OCI-LY7 (cell line): ENCODE measurements around the gene HNRNPK.

Source experiments
- CTCF ChIP-seq: fragments of 200-600 bp; sonication (generic); conservative IDR thresholded peaks from 2 replicates; pipeline ENCODE4 v1.5.1; 2014; ENCODE audit warnings: mild to moderate bottlenecking, antibody characterized with exemption, low read length, moderate library complexity, mixed read lengths
- EZH2phosphoT487 ChIP-seq: fragments of 200-600 bp; sonication (generic); IDR thresholded peaks from 2 replicates; pipeline ENCODE4 v1.6.1; 2018; ENCODE audit warnings: low read depth, borderline replicate concordance, mild to moderate bottlenecking, mixed run types, antibody characterized with exemption, low read length, moderate library complexity, mixed read lengths

- TF ChIP-seq CTCF (no peak), EZH2phosphoT487 (no peak)
These were observed 16.1 kb upstream of the HNRNPK start for GRCh38 chr9:83996126-83996525.
